Measurements from ENCODE around the gene CREB3L2.

- TF ChIP-seq POLR2A (IDR thresholded peaks at IDR 0.05) (no peak), CTCF (IDR thresholded peaks at IDR 0.05) (no peak), POLR2AphosphoS5 (IDR thresholded peaks at IDR 0.05) (no peak)
These were observed 47.3 kb downstream of the CREB3L2 start for GRCh38 chr7:137954614-137955013.
